Measurements from ENCODE around the gene TEX101. TPM values are rescaled to one million over a fixed set of nuclear protein-coding genes. Genes with fewer than 3 reads are reported as not detected.

TEX101 gene
- total RNA-seq, 1 experiment from 2014 or later: not detected

DNA sequence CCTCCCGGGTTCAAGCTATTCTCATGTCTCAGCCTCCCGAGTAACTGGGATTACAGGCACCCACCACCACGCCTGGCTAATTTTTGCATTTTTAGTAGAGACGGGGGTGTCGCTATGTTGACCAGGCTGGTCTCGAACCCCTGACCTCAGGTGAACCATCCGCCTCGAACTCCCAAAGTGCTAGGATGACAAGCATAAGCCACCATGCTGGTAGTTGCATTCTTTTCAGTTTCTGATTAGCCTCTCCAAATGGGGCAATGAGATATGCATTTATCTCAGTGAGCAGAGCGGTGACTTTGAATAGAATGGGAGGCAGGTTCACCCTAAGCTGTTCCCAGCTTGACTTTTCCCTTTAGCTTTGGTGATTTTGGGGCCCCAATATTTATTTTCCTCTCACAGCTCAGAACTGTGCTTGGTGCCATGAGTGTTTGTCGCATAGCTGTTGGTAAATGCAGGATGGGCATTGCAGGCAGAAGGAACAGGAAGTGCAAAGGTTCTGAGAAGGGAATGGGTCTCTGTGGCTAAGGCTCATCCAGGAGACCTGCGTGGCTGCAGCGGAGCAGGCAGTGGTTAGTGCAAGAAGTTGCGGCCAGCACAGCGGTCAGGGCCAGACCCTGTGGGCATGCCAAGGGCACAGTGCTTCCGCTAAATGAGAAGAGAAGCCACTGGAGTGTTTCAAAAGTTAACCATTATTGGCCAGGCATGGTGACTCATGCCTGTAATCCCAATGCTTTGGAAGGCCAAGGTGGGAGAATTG, 30.0 kb downstream of the TEX101 start:
- ChIA-PET POLR2A (ENCODE audit: unreplicated experiment) (no interaction called here), CTCF (no interaction called here)
- Histone ChIP-seq H3K4me3 (no peak overlapping the region), H3K27ac (no peak overlapping the region), H3K27me3 (ENCODE audit: insufficient read depth, low read depth) (no peaks in the 10 kb centered on the region), H3K9me2 (ENCODE audit: insufficient read depth) (no peaks in the 10 kb centered on the region), H3K4me1 (replicated peaks; ENCODE audit: insufficient read depth) (peaks cover 12% of the 10 kb centered on the region), H4K20me1 (ENCODE audit: insufficient read depth) (no peaks in the 10 kb centered on the region), H3K79me2 (ENCODE audit: low read depth) (no peaks in the 10 kb centered on the region), H3F3A (ENCODE audit: insufficient read depth, low read depth) (peaks cover 20% of the 10 kb centered on the region), H3K36me3 (ENCODE audit: low read depth) (no peaks in the 10 kb centered on the region), H2AFZ (no peak overlapping the region), H3K4me2 (no peak overlapping the region), H3K9me3 (ENCODE audit: insufficient read depth, low read depth) (no peaks in the 10 kb centered on the region)
- intact Hi-C loops (cut with micrococcal nuclease; ENCODE audit: unreplicated experiment): loop anchor here (10.0 kb wide), 1 partner anchor 340 kb away; the partner anchor contains the start of gene KCNN4
- DNase-seq: no peak
- no peak for TF ChIP-seq EZH2 (IDR thresholded peaks at IDR 0.05; ENCODE audit: low read depth)
- TF ChIP-seq, protein P1, sequence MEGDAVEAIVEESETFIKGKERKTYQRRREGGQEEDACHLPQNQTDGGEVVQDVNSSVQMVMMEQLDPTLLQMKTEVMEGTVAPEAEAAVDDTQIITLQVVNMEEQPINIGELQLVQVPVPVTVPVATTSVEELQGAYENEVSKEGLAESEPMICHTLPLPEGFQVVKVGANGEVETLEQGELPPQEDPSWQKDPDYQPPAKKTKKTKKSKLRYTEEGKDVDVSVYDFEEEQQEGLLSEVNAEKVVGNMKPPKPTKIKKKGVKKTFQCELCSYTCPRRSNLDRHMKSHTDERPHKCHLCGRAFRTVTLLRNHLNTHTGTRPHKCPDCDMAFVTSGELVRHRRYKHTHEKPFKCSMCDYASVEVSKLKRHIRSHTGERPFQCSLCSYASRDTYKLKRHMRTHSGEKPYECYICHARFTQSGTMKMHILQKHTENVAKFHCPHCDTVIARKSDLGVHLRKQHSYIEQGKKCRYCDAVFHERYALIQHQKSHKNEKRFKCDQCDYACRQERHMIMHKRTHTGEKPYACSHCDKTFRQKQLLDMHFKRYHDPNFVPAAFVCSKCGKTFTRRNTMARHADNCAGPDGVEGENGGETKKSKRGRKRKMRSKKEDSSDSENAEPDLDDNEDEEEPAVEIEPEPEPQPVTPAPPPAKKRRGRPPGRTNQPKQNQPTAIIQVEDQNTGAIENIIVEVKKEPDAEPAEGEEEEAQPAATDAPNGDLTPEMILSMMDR (conservative IDR thresholded peaks at IDR 0.05): no peak
- no TSS peak for BruUV-seq (replicated peaks)

DNA sequence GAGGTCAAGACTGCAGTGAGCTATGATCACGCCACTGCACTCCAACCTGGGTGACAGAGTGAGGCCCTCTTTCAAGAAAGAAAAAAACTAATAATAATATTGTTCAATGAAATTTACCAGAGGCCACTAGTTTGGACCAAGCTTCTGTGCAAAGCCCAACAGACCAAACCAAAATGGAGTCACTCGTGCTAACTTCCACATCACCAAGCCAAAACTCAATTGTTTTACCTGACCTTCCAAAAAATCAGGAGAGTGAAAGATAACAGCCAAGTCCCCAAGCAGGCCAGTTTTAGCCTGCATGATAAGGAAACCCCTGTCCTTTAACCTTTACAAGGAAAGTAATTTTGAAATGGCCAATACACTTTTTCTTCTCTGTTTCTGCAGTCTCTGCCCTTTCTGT, 30.7 kb downstream of the TEX101 start:
- Histone ChIP-seq H3K4me2 (no peak overlapping the region), H3K9me3 (ENCODE audit: insufficient read depth, low read depth) (no peaks in the 10 kb centered on the region), H3K27me3 (ENCODE audit: insufficient read depth, low read depth) (no peaks in the 10 kb centered on the region), H3K9me2 (ENCODE audit: insufficient read depth) (no peaks in the 10 kb centered on the region), H3K4me3 (no peak overlapping the region), H4K20me1 (ENCODE audit: insufficient read depth) (no peaks in the 10 kb centered on the region), H3F3A (ENCODE audit: insufficient read depth, low read depth) (peaks cover 14% of the 10 kb centered on the region), H3K4me1 (replicated peaks; ENCODE audit: insufficient read depth) (peaks cover 6% of the 10 kb centered on the region; the same call in 1 of the 2 replicates), H3K36me3 (ENCODE audit: low read depth) (no peaks in the 10 kb centered on the region), H3K27ac (no peak overlapping the region), H3K79me2 (ENCODE audit: low read depth) (no peaks in the 10 kb centered on the region), H2AFZ (no peak overlapping the region)
- no peak for DNase-seq
- no peak for TF ChIP-seq EZH2 (IDR thresholded peaks at IDR 0.05; ENCODE audit: low read depth)
- TF ChIP-seq, protein P1 (conservative IDR thresholded peaks at IDR 0.05): no peak
- ChIA-PET POLR2A (ENCODE audit: unreplicated experiment) (no interaction called here), CTCF (interaction anchor here (0.6 kb wide), 1 partner anchor 75 kb away, joined by 3 read pairs; no protein-coding TSS in a partner anchor)
- intact Hi-C loops (cut with micrococcal nuclease; ENCODE audit: unreplicated experiment): loop anchor here (10.0 kb wide), 1 partner anchor 339 kb away; the partner anchor contains the start of gene KCNN4
- no TSS peak for BruUV-seq (replicated peaks)

DNA sequence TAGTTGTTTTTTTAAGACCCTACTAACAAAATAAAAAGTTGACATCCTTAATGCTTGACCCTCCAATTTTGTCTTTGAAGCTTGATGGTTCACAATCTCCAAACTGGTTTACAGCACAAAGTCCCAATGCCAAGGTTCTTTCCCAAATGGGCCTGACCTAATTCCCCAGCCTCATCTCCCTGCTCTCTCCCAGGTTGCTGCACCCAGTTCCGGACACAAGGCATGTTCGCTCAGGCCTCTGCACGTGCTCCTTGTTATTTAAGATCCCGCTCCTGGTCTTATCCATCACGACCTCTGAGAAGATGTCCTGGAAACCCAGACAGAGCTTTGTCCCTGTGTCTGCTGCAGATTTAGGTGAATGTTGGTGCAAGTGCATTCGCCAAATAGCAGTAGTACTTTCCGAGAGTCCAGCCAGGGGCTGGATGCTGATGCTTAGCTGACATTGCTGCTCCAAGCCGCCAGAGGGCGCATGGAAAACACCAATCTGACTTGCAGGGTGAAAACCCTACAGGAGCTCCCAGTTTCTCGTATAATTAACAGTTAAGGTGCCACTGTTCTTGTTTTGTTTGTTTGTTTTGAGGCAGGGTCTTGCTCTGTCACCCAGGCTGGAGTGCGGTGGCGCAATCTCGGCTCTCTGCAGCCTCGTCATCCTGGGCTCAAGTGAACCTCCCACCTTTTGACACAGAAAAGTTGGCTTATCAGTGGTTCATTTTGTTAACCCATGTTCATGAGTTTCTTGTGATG, 32.2 kb downstream of the TEX101 start:
- TF ChIP-seq EZH2 (IDR thresholded peaks at IDR 0.05; ENCODE audit: low read depth): no peak
- TF ChIP-seq, protein P1 (conservative IDR thresholded peaks at IDR 0.05): peak; percentile 94
- Histone ChIP-seq H3K9me2 (ENCODE audit: insufficient read depth) (no peaks in the 10 kb centered on the region), H3K4me1 (replicated peaks; ENCODE audit: insufficient read depth) (peaks cover 6% of the 10 kb centered on the region; the same call in 1 of the 2 replicates), H3K27me3 (ENCODE audit: insufficient read depth, low read depth) (no peaks in the 10 kb centered on the region), H3K9me3 (ENCODE audit: insufficient read depth, low read depth) (no peaks in the 10 kb centered on the region), H2AFZ (no peak overlapping the region), H3K4me2 (peak overlapping the region; percentile 31; the same call in 1 of the 2 replicates), H3F3A (ENCODE audit: insufficient read depth, low read depth) (peaks cover 11% of the 10 kb centered on the region), H3K79me2 (ENCODE audit: low read depth) (no peaks in the 10 kb centered on the region), H3K36me3 (ENCODE audit: low read depth) (no peaks in the 10 kb centered on the region), H3K4me3 (no peak overlapping the region), H3K27ac (no peak overlapping the region), H4K20me1 (ENCODE audit: insufficient read depth) (no peaks in the 10 kb centered on the region)
- ChIA-PET CTCF (interaction anchor here (0.5 to 1.9 kb wide), 10 partner anchors 14 to 363 kb away, joined by 3 to 40 read pairs (median 4); no protein-coding TSS in a partner anchor), POLR2A (ENCODE audit: unreplicated experiment) (interaction anchor here (0.7 kb wide), 1 partner anchor 14 kb away, joined by 4 read pairs; no protein-coding TSS in a partner anchor)
- DNase-seq: peak; percentile 67 to 71
- intact Hi-C loops (cut with micrococcal nuclease; ENCODE audit: unreplicated experiment): loop anchor here (1.0 to 10.0 kb wide), 2 partner anchors 72 to 338 kb away; partner anchors contain the start of gene KCNN4
- BruUV-seq (replicated peaks): no TSS peak
